Adrenal gland (tissue), 5 donors: ENCODE results near the gene ENTREP1.

Source experiments
- CTCF ChIP-seq, 6 experiments: fragments of 450-650 bp in 4 of 6; fragments of 200-600 bp in 2 of 6; sonication (generic) in 1 of 6; IDR thresholded peaks; 1 replicate in 5 of 6; 2 replicates in 1 of 6; pipeline versions ENCODE4 v1.5.1 to v1.8.0; 2016 to 2021; ENCODE audit warnings: antibody characterized with exemption in 6 of 6, mild to moderate bottlenecking in 2 of 6, moderate library complexity in 1 of 6
- POLR2A ChIP-seq, 2 donors: fragments of 450-650 bp; IDR thresholded peaks; one replicate each; pipeline ENCODE4 v1.6.1; 2017; ENCODE audit warnings: antibody characterized with exemption in 2 of 2, mild to moderate bottlenecking in 2 of 2, moderate library complexity in 1 of 2
- donor health status: DM: no; HTN: no; CAD: no.

- TF ChIP-seq CTCF (IDR thresholded peaks at IDR 0.05): no peak
- TF ChIP-seq POLR2A (IDR thresholded peaks at IDR 0.05): no peak
These were observed 60.6 kb downstream of the ENTREP1 start for GRCh38 chr9:69385581-69386033.
